Sigmoid colon (tissue), 4 donors: ENCODE results near the gene NXF3.

Experiments used
- EP300 ChIP-seq, 4 donors: sonication (generic); formaldehyde crosslinking; IDR thresholded peaks; one replicate each; pipeline ENCODE4 v1.6.1; 2017; ENCODE audit warnings: antibody characterized with exemption in 4 of 4
- POLR2A ChIP-seq, 2 donors: fragments of 450-650 bp; IDR thresholded peaks; one replicate each; pipeline ENCODE4 v1.6.1; 2016; ENCODE audit warnings: antibody characterized with exemption in 2 of 2, mild to moderate bottlenecking in 2 of 2, moderate library complexity in 2 of 2
- TF ChIP-seq, protein P1 (sequence below), 4 experiments: fragments of 450-650 bp in 3 of 4; fragments of 200-600 bp in 1 of 4; IDR thresholded peaks; one replicate each; pipeline ENCODE4 v1.5.1; 2016 to 2019; ENCODE audit warnings: antibody characterized with exemption in 4 of 4, mild to moderate bottlenecking in 3 of 4, moderate library complexity in 2 of 4

DNA sequence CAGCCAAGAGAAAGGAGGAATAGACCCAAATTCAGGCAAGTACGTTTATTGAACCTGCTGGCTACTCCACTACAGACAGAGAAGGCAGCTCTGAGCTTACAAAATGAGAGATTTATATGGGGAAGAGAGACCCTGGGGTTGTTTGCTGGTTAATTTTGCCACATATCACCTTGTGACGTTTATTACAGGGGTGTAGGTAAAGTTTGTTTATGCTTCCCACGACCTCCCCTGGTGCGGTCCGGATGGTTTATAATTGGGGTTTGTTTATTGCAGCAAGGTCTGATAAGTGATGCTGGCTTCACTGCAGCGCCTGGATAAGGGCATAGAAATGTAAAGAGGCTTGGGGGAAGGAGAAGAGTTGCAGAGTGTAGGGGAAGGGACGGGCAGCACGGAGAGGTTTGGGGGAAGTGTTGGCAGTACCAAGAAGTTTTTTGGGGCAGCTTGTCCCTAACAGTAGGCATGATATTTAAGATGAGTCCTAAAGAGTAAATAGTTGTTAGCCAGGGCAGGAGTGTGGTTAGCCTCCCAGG, 41.6 kb downstream of the NXF3 start:
- TF ChIP-seq, protein P1, sequence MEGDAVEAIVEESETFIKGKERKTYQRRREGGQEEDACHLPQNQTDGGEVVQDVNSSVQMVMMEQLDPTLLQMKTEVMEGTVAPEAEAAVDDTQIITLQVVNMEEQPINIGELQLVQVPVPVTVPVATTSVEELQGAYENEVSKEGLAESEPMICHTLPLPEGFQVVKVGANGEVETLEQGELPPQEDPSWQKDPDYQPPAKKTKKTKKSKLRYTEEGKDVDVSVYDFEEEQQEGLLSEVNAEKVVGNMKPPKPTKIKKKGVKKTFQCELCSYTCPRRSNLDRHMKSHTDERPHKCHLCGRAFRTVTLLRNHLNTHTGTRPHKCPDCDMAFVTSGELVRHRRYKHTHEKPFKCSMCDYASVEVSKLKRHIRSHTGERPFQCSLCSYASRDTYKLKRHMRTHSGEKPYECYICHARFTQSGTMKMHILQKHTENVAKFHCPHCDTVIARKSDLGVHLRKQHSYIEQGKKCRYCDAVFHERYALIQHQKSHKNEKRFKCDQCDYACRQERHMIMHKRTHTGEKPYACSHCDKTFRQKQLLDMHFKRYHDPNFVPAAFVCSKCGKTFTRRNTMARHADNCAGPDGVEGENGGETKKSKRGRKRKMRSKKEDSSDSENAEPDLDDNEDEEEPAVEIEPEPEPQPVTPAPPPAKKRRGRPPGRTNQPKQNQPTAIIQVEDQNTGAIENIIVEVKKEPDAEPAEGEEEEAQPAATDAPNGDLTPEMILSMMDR (IDR thresholded peaks at IDR 0.05) = no peak
- TF ChIP-seq POLR2A (IDR thresholded peaks at IDR 0.05) = no peak
- TF ChIP-seq EP300 (IDR thresholded peaks at IDR 0.05) = no peak
